HCT116 (cell line): ENCODE measurements around the gene CDC42SE2. TPM values are rescaled to one million over a fixed set of nuclear protein-coding genes. Genes with fewer than 3 reads are reported as not detected.

Source experiments
- ATAC-seq: fragments of 200-7000 bp; cut with Tn5 transposase; 2 replicates; pipeline ENCODE4 v1.9.1; 2020; ENCODE audit warnings: mild to moderate bottlenecking, moderate library complexity
- BruUV-seq: library from RNA; stranded (reverse); fragments of 400-500 nt; replicated peaks from 2 replicates; lab custom pipeline; 2021; lab: Mats Ljungman, UMichigan
- CTCF ChIA-PET: fragments of 300-600 bp; sonication (Branson Sonifier 250); formaldehyde crosslinking; loops from one replicate; lab custom pipeline; 2021; ENCODE audit warnings: antibody characterized with exemption; lab: Charles Lee
- POLR2A ChIA-PET: fragments of 300-600, 350-600 bp; sonication (Branson Sonifier 250); formaldehyde crosslinking; loops from one replicate; lab custom pipeline; 2021; ENCODE audit warnings: antibody characterized with exemption; lab: Charles Lee
- RAD21 ChIA-PET, 2 experiments: fragments of 300-600 bp; sonication (Branson Sonifier 250); formaldehyde crosslinking; loops; one replicate each; lab custom pipeline; 2023; ENCODE audit warnings: low total read pairs in 2 of 2; ENCODE audit not compliant: uncharacterized antibody in 2 of 2, unreplicated experiment in 2 of 2, low non-redundant PET in 1 of 2; lab: Charles Lee
- DNase-seq: peaks from one replicate; pipeline ENCODE4 v3.0.0-alpha.2; 2010; ENCODE audit warnings: low read depth, low spot score
- H2AFZ ChIP-seq: fragments of 200-600 bp; shearing (Covaris generic), sonication (generic); 2 replicates; pipeline ENCODE4 v1.6.1; 2017; ENCODE audit warnings: low read depth, mixed run types, mixed read lengths, antibody characterized with exemption, low read length; ENCODE audit not compliant: poor library complexity, severe bottlenecking
- H3K27ac ChIP-seq: 2 replicates; pipeline ENCODE4 v1.5.1; 2012; ENCODE audit warnings: low read depth, low read length
- H3K27me3 ChIP-seq: fragments of 200-600 bp; sonication (generic); 2 replicates; pipeline ENCODE4 v1.6.1; 2016; ENCODE audit warnings: mixed run types, low read length, mixed read lengths; ENCODE audit not compliant: insufficient read depth
- H3K36me3 ChIP-seq, 2 experiments: fragments of 200-500 bp in 1 of 2; fragments of 200-600 bp in 1 of 2; sonication (Bioruptor generic) in 1 of 2; sonication (generic) in 1 of 2; 2 replicates each; pipeline versions ENCODE4 v1.5.1 to v1.6.1; 2014 to 2016; ENCODE audit warnings: low read length in 2 of 2, inconsistent platforms in 1 of 2, mixed read lengths in 1 of 2, mixed run types in 1 of 2; ENCODE audit not compliant: insufficient read depth in 2 of 2, control insufficient read depth in 1 of 2
- H3K4me1 ChIP-seq, 2 experiments: fragments of 200-600 bp in 1 of 2; sonication (generic) in 1 of 2; 2 replicates each; pipeline versions ENCODE4 v1.5.1 to v1.6.1; 2012 to 2017; ENCODE audit warnings: low read length in 2 of 2, inconsistent platforms in 1 of 2, mild to moderate bottlenecking in 1 of 2, mixed read lengths in 1 of 2, mixed run types in 1 of 2, moderate library complexity in 1 of 2; ENCODE audit not compliant: insufficient read depth in 2 of 2, control insufficient read depth in 1 of 2
- H3K4me2 ChIP-seq: fragments of 200-600 bp; sonication (generic); 2 replicates; pipeline ENCODE4 v1.6.1; 2017; ENCODE audit warnings: mixed run types, low read length, mixed read lengths
- H3K4me3 ChIP-seq, 2 experiments: fragments of 200-600 bp in 1 of 2; sonication (generic) in 1 of 2; replicated peaks in 1 of 2; 2 replicates each; pipeline ENCODE4 v1.5.1; 2011 to 2016; ENCODE audit warnings: low read length in 2 of 2, control low read depth in 1 of 2, low read depth in 1 of 2, mild to moderate bottlenecking in 1 of 2, mixed read lengths in 1 of 2, mixed run types in 1 of 2
- H3K79me2 ChIP-seq: fragments of 200-600 bp; sonication (generic); 2 replicates; pipeline ENCODE4 v1.6.1; 2017; ENCODE audit warnings: mild to moderate bottlenecking, mixed run types, low read length, moderate library complexity, mixed read lengths; ENCODE audit not compliant: insufficient read depth
- H3K9ac ChIP-seq: fragments of 200-600 bp; sonication (generic); 2 replicates; pipeline ENCODE4 v1.6.1; 2016; ENCODE audit warnings: low read length, mixed read lengths
- H3K9me2 ChIP-seq: fragments of 200-600 bp; sonication (generic), shearing (Covaris generic); 2 replicates; pipeline ENCODE4 v1.6.1; 2017; ENCODE audit warnings: mixed run types, mild to moderate bottlenecking, moderate library complexity; ENCODE audit not compliant: insufficient read depth
- H3K9me3 ChIP-seq, 2 experiments: fragments of 200-500 bp in 1 of 2; fragments of 200-600 bp in 1 of 2; sonication (Bioruptor generic) in 1 of 2; sonication (generic) in 1 of 2; 2 replicates each; pipeline ENCODE4 v1.6.1; 2014 to 2017; ENCODE audit warnings: low read length in 2 of 2, mixed read lengths in 2 of 2, inconsistent platforms in 1 of 2, low read depth in 1 of 2, mild to moderate bottlenecking in 1 of 2, mixed run types in 1 of 2, moderate library complexity in 1 of 2; ENCODE audit not compliant: control insufficient read depth in 1 of 2, insufficient read depth in 1 of 2
- H4K20me1 ChIP-seq: fragments of 200-600 bp; sonication (generic), shearing (Covaris generic); 2 replicates; pipeline ENCODE4 v1.6.1; 2017; ENCODE audit warnings: mixed run types, mild to moderate bottlenecking, moderate library complexity; ENCODE audit not compliant: insufficient read depth
- CBX3 ChIP-seq: IDR thresholded peaks from 2 replicates; pipeline ENCODE4 v1.6.1; 2012; ENCODE audit warnings: low read depth
- CTCF ChIP-seq, 3 experiments: fragments of 200-600 bp in 1 of 3; sonication (generic) in 1 of 3; IDR thresholded peaks in 2 of 3; conservative IDR thresholded peaks in 1 of 3; 2 replicates each; pipeline ENCODE4 v1.5.1; 2012 to 2017; ENCODE audit warnings: low read depth in 2 of 3, low read length in 2 of 3, antibody characterized with exemption in 1 of 3, borderline replicate concordance in 1 of 3, control low read depth in 1 of 3, mild to moderate bottlenecking in 1 of 3, mixed read lengths in 1 of 3, mixed run types in 1 of 3, moderate library complexity in 1 of 3; ENCODE audit not compliant: insufficient read depth in 1 of 3
- EGR1 ChIP-seq: IDR thresholded peaks from 2 replicates; pipeline ENCODE4 v1.6.1; 2012; ENCODE audit warnings: low read depth
- EZH2 ChIP-seq: fragments of 200-600 bp; sonication (generic); IDR thresholded peaks from 2 replicates; pipeline ENCODE4 v1.6.1; 2017; ENCODE audit warnings: antibody characterized with exemption, mixed run types
- EZH2phosphoT487 ChIP-seq: fragments of 200-600 bp; IDR thresholded peaks from 2 replicates; pipeline ENCODE4 v1.6.1; 2018; ENCODE audit warnings: antibody characterized with exemption, borderline replicate concordance
- FOSL1 ChIP-seq: IDR thresholded peaks from 2 replicates; pipeline ENCODE4 v1.6.1; 2012; ENCODE audit warnings: low read depth
- JUND ChIP-seq: IDR thresholded peaks from 2 replicates; pipeline ENCODE4 v1.6.1; 2012
- MAX ChIP-seq: IDR thresholded peaks from 2 replicates; pipeline ENCODE4 v1.6.1; 2012
- RAD21 ChIP-seq: IDR thresholded peaks from 2 replicates; pipeline ENCODE4 v1.6.1; 2012; ENCODE audit warnings: low read depth, mild to moderate bottlenecking
- SIN3A ChIP-seq: IDR thresholded peaks from 2 replicates; pipeline ENCODE4 v1.6.1; 2012; ENCODE audit warnings: low read depth
- SRF ChIP-seq: IDR thresholded peaks from 2 replicates; pipeline ENCODE4 v1.6.1; 2012; ENCODE audit warnings: low read depth
- ZFX ChIP-seq: fragments of 450-650 bp; IDR thresholded peaks from 2 replicates; pipeline ENCODE4 v1.6.1; 2017
- ZNF274 ChIP-seq: fragments of 200-500 bp; sonication (Bioruptor generic); IDR thresholded peaks from 2 replicates; pipeline ENCODE4 v1.6.1; 2014; ENCODE audit warnings: mild to moderate bottlenecking, low read depth, low read length, inconsistent platforms
- intact Hi-C: fragments of 100-400 bp; cut with micrococcal nuclease; formaldehyde crosslinking; loops from 2 replicates; pipeline ENCODE4 v1.10.0; 2022
- total RNA-seq: library from RNA; stranded (reverse); gene quantifications from one replicate; pipeline ENCODE4 v1.2.1, GENCODE V29; 2021; ENCODE audit not compliant: unreplicated experiment

Gene CDC42SE2
- total RNA-seq, 1 experiment from 2014 or later = 27.0 TPM

GRCh38 chr5:131277447-131277846 lies 13.6 kb downstream of the CDC42SE2 start:
- no peak overlapping the region for H3K4me2 ChIP-seq
- H3K36me3 ChIP-seq = no peaks in the 10 kb centered on the region
- peak overlapping the region; percentile 1; the same call in 1 of the 2 replicates for H3K27ac ChIP-seq
- H3K9me2 ChIP-seq = no peaks in the 10 kb centered on the region
- H3K9me3 ChIP-seq = no peaks in the 10 kb centered on the region
- H3K4me1 ChIP-seq = peaks cover 4 to 39% of the 10 kb centered on the region in 2 experiments
- no peaks in the 10 kb centered on the region for H3K27me3 ChIP-seq
- no peak for DNase-seq
- H4K20me1 ChIP-seq = no peaks in the 10 kb centered on the region
- H3K4me3 ChIP-seq = no peak overlapping the region
- no peak overlapping the region for H2AFZ ChIP-seq
- H3K79me2 ChIP-seq = peaks cover 85% of the 10 kb centered on the region
- POLR2A ChIA-PET = no interaction called here
- TF ChIP-seq ZFX (no peak), EZH2phosphoT487 (no peak), SIN3A (no peak), CBX3 (no peak), CTCF (IDR thresholded peaks at IDR 0.05 in 2 of 3, conservative IDR thresholded peaks at IDR 0.05 in 1 of 3; ENCODE audit: borderline replicate concordance in 1 of 3, insufficient read depth in 1 of 3, low read depth in 2 of 3, low read length in 2 of 3) (no peak), SRF (no peak), EZH2 (no peak), RAD21 (no peak), MAX (no peak), EGR1 (no peak), FOSL1 (no peak), JUND (no peak), ZNF274 (no peak)
- CTCF ChIA-PET = no interaction called here
- intact Hi-C loops = no loop called here
- ATAC-seq = no peak
- no TSS peak for BruUV-seq
- H3K9ac ChIP-seq = no peak overlapping the region
- RAD21 ChIA-PET = no interaction called here
